Measurements from ENCODE around the gene NFIA. TPM values are rescaled to one million over a fixed set of nuclear protein-coding genes. Genes with fewer than 3 reads are reported as not detected.

NFIA gene
- total and polyA plus RNA-seq, 9 of the 15 experiments (the other 6 are each of a cell fraction or from before 2014, with no cell fraction given), result 5.3 to 24.9 (median 9.8) TPM

GRCh38 chr1:61152469-61153105, 70.2 kb downstream of the NFIA start:
- Histone ChIP-seq H3K4me1 (replicated peaks in 1 of 2; ENCODE audit: control insufficient read depth in 2 of 2, insufficient read depth in 2 of 2, low read length in 2 of 2) (peaks cover 6 to 20% of the 10 kb centered on the region in 2 experiments; a peak in 3 of 5 replicates), H3K27me3 (ENCODE audit: control insufficient read depth in 2 of 2, insufficient read depth in 2 of 2, low read length in 2 of 2) (no peaks in the 10 kb centered on the region), H3K9me1 (ENCODE audit: control insufficient read depth, insufficient read depth, low read length) (no peaks in the 10 kb centered on the region), H3K9me3 (replicated peaks; ENCODE audit: control insufficient read depth, insufficient read depth, low read depth, low read length) (no peaks in the 10 kb centered on the region), H3K36me3 (ENCODE audit: control insufficient read depth, insufficient read depth, low read length) (peaks cover 5% of the 10 kb centered on the region; the same call in 1 of the 3 replicates), H3K27ac (ENCODE audit: extremely low read depth, low read depth, low read length) (no peak overlapping the region), H3K79me2 (ENCODE audit: control insufficient read depth, insufficient read depth, low read length) (peaks cover 81% of the 10 kb centered on the region), H4K20me1 (replicated peaks; ENCODE audit: control insufficient read depth, insufficient read depth, low read length) (no peaks in the 10 kb centered on the region), H3K4me3 (no peak overlapping the region), H2AFZ (ENCODE audit: low read depth, low read length) (no peak overlapping the region), H3K9ac (ENCODE audit: insufficient read depth in 1 of 2, low read depth in 2 of 2, low read length in 2 of 2) (no peak overlapping the region), H3K4me2 (ENCODE audit: insufficient read depth, low read length) (no peak overlapping the region)
- no TSS peak for BruUV-seq (replicated peaks)
- no peak for DNase-seq (ENCODE audit: extremely low read depth in 1 of 4, low spot score in 3 of 4)
- no peak for ATAC-seq
- in situ Hi-C loops (cut with MboI) (no loop called here), intact Hi-C loops (cut with micrococcal nuclease) (no loop called here)
- FAIRE-seq, result no peak
- ChIA-PET POLR2A (no interaction called here), CTCF (ENCODE audit: low intra/inter-chr PET ratio) (no interaction called here)
- TF ChIP-seq KAT8 (IDR thresholded peaks at IDR 0.05; ENCODE audit: low read depth) (no peak), ZBTB8A (IDR thresholded peaks at IDR 0.05; ENCODE audit: partially characterized antibody) (no peak), NFE2L1 (tag; IDR thresholded peaks at IDR 0.05; ENCODE audit: borderline replicate concordance, low read depth) (no peak), NR0B1 (IDR thresholded peaks at IDR 0.05; ENCODE audit: partially characterized antibody) (no peak), XRCC5 (IDR thresholded peaks at IDR 0.05; ENCODE audit: low read depth, low read length) (no peak), MTA1 (IDR thresholded peaks at IDR 0.05; ENCODE audit: borderline replicate concordance) (no peak), FOXP4 (CRISPR knock-in tag; IDR thresholded peaks at IDR 0.05; ENCODE audit: borderline replicate concordance) (no peak), CXXC5 (CRISPR knock-in tag; IDR thresholded peaks at IDR 0.05) (no peak), PBX2 (CRISPR knock-in tag; IDR thresholded peaks at IDR 0.05; ENCODE audit: low read depth) (no peak), PBX2 (tag; conservative IDR thresholded peaks at IDR 0.05; ENCODE audit: low read depth) (no peak), TCF7 (IDR thresholded peaks at IDR 0.05; ENCODE audit: borderline replicate concordance) (no peak), KLF13 (tag; IDR thresholded peaks at IDR 0.05; ENCODE audit: borderline replicate concordance, low read depth) (no peak), E2F1 (CRISPR knock-in tag; IDR thresholded peaks at IDR 0.05) (no peak), PCBP1 (IDR thresholded peaks at IDR 0.05; ENCODE audit: low read depth, low read length, poor library complexity, severe bottlenecking) (no peak), ZKSCAN1 (IDR thresholded peaks at IDR 0.05; ENCODE audit: low read depth, low read length) (no peak), ZNF143 (CRISPR knock-in tag; IDR thresholded peaks at IDR 0.05) (no peak)
